VCaP (cell line): Measurements from ENCODE around the gene LINC00237.
A peak's percentile ranks its signal among the peaks of the same experiment; 100 is the strongest.

Source experiments
- H3K27ac ChIP-seq: fragments of 450-650 bp; 2 replicates; pipeline ENCODE4 v1.5.1; 2017
- TF ChIP-seq, protein P1 (sequence below): fragments of 450-650 bp; conservative IDR thresholded peaks from 2 replicates; pipeline ENCODE4 v1.5.1; 2017; ENCODE audit warnings: mild to moderate bottlenecking, moderate library complexity

Gene LINC00237

DNA sequence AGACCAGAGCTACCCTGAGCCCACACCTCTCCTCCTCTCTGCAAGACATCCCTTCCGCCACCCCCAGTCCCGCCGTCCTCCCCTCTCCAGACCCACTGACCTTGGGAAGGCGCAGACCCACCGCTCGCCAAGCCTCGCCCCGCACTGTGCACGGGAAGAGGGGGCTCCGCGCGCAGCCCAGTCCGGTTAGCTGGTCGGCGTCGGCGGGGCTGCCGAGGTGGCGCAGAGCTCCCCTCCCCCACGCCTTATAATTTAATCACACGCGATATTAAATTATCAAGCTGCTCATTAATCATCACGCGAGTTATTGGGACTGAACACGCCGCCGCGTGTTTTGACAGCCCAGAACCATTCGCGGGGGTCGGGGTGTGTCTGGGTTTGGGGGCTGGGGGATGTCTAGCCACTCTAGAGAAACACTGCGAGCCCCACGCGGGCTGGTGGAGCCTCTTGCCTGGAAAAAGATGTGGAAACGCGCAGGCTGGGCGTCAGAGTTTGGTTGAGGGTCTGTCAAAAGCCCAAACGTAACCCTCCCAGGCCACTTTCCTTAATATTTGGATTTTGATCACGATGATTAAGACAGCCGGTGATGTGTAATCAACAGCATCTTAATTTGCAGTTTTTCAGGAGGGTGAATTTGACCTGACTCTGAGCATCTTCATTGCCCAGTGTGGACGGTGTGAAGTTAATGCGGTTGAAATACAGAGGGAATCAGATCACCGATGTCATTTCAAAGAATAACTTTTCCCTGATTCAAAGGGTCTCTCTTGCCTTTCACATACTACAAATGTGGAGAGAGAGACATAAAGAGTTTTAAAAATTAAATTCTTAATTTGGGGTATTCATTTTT is at the start of gene LINC00237:
TSS of gene LINC00237 (minus strand) at position 188 of the 847 bp plus-strand sequence.
- TF ChIP-seq, protein P1, sequence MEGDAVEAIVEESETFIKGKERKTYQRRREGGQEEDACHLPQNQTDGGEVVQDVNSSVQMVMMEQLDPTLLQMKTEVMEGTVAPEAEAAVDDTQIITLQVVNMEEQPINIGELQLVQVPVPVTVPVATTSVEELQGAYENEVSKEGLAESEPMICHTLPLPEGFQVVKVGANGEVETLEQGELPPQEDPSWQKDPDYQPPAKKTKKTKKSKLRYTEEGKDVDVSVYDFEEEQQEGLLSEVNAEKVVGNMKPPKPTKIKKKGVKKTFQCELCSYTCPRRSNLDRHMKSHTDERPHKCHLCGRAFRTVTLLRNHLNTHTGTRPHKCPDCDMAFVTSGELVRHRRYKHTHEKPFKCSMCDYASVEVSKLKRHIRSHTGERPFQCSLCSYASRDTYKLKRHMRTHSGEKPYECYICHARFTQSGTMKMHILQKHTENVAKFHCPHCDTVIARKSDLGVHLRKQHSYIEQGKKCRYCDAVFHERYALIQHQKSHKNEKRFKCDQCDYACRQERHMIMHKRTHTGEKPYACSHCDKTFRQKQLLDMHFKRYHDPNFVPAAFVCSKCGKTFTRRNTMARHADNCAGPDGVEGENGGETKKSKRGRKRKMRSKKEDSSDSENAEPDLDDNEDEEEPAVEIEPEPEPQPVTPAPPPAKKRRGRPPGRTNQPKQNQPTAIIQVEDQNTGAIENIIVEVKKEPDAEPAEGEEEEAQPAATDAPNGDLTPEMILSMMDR: no peak

GRCh38 chr20:21155268-21155667 is 49.1 kb upstream of the LINC00237 start:
- H3K27ac ChIP-seq: peak overlapping the region; percentile 59
- TF ChIP-seq, protein P1: no peak

More for the DNA sequence above, at the start of gene LINC00237:
- no peak within 1 kb of the TSS for H3K27ac ChIP-seq

- peak overlapping the region; percentile 59 for H3K27ac ChIP-seq
- TF ChIP-seq, protein P1: no peak
Observed at GRCh38 chr20:21154692-21155091, 48.5 kb upstream of the LINC00237 start.

- no peak overlapping the region for H3K27ac ChIP-seq
- TF ChIP-seq, protein P1: no peak
Observed at GRCh38 chr20:21151791-21152190, 45.6 kb upstream of the LINC00237 start.

DNA sequence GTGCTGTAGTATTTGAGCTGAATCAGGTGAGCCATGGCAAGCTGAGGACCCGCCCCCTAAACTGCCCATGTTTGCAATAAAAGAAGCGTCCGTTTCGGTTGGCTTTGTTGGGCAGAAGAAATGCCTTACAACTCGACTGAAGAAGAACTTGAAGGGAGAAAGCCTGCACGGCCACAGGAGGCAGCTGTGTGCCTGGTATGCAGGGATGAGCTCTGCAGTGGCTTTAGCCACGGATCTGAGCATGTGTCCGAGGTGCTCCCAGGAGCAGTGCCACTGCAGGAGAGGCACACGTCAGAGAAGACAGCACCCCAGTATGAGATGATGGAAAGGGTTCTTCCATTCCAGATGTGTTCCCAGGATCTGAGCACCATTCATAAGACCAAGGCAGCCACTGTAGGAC is 43.2 kb upstream of the LINC00237 start:
- TF ChIP-seq, protein P1: no peak
- no peak overlapping the region for H3K27ac ChIP-seq

DNA sequence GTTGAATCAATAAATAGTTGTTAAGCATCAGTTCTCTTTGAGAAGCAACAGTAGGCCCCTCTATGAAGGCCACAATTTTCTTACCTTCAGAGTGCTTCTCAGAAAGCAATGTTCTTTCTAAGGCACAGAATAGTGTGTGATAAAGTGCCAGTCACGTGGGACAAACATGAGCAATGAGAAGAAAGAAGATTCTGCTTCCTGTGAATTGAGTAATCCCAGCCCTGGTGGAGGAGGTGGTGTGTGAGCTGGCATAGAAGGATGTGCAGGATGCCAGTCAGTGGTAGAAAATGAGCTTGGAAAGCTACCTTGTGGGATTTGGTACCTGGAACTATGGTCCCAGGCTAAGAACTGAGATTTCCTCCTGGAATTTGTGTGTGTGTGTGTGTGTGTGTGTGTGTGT is 41.4 kb upstream of the LINC00237 start:
- no peak overlapping the region for H3K27ac ChIP-seq
- TF ChIP-seq, protein P1: no peak

- TF ChIP-seq, protein P1: no peak
- H3K27ac ChIP-seq: no peak overlapping the region
Observed at GRCh38 chr20:21146215-21146614, 40.1 kb upstream of the LINC00237 start.
